Measurements from ENCODE around the gene CLIC3. TPM values are rescaled to one million over a fixed set of nuclear protein-coding genes. Genes with fewer than 3 reads are reported as not detected.

CLIC3 gene
- total RNA-seq, 2 experiments from 2014 or later, result not detected

GRCh38 chr9:137011156-137011555 lies 14.8 kb upstream of the CLIC3 start:
- no peak for DNase-seq (ENCODE audit: low spot score)
- Histone ChIP-seq H3K9me3 (ENCODE audit: low read length) (no peaks in the 10 kb centered on the region), H3K79me2 (ENCODE audit: insufficient read depth, low read depth, low read length) (no peaks in the 10 kb centered on the region), H3K4me2 (ENCODE audit: low read length) (no peak overlapping the region), H3K27ac (ENCODE audit: low read depth, low read length, poor library complexity, severe bottlenecking) (no peak overlapping the region), H3K4me3 (ENCODE audit: low read depth, low read length, poor library complexity, severe bottlenecking) (no peak overlapping the region), H3K36me3 (ENCODE audit: insufficient read depth, low read length) (no peaks in the 10 kb centered on the region), H2AFZ (ENCODE audit: low read length) (no peak overlapping the region), H3K9me2 (ENCODE audit: insufficient read depth, low read length) (no peaks in the 10 kb centered on the region), H3K4me1 (ENCODE audit: insufficient read depth, low read length, poor library complexity, severe bottlenecking) (peaks cover 4% of the 10 kb centered on the region), H4K20me1 (ENCODE audit: insufficient read depth, low read length) (no peaks in the 10 kb centered on the region)
- POLR2A ChIA-PET, result no interaction called here
- BruUV-seq (replicated peaks), result no TSS peak
- CTCF ChIA-PET (ENCODE audit: unreplicated experiment), result no interaction called here
- TF ChIP-seq EZH2phosphoT487 (IDR thresholded peaks at IDR 0.05; ENCODE audit: borderline replicate concordance, low read depth, low read length) (no peak), CTCF (conservative IDR thresholded peaks at IDR 0.05; ENCODE audit: low read length) (no peak)
- intact Hi-C loops (cut with micrococcal nuclease; ENCODE audit: unreplicated experiment), result no loop called here

GRCh38 chr9:137009938-137010732 lies 13.8 kb upstream of the CLIC3 start:
- POLR2A ChIA-PET, result no interaction called here
- no peak overlapping the region for H3K27ac ChIP-seq (ENCODE audit: low read depth, low read length, poor library complexity, severe bottlenecking)
- TF ChIP-seq EZH2phosphoT487 (IDR thresholded peaks at IDR 0.05; ENCODE audit: borderline replicate concordance, low read depth, low read length) (no peak), CTCF (conservative IDR thresholded peaks at IDR 0.05; ENCODE audit: low read length) (no peak)
- H3K4me1 ChIP-seq (ENCODE audit: insufficient read depth, low read length, poor library complexity, severe bottlenecking), result peaks cover 4% of the 10 kb centered on the region
- no peaks in the 10 kb centered on the region for H3K79me2 ChIP-seq (ENCODE audit: insufficient read depth, low read depth, low read length)
- H3K36me3 ChIP-seq (ENCODE audit: insufficient read depth, low read length), result no peaks in the 10 kb centered on the region
- intact Hi-C loops (cut with micrococcal nuclease; ENCODE audit: unreplicated experiment), result no loop called here
- H3K9me3 ChIP-seq (ENCODE audit: low read length), result no peaks in the 10 kb centered on the region
- CTCF ChIA-PET (ENCODE audit: unreplicated experiment), result interaction anchor here (0.6 kb wide), 1 partner anchor 18 kb away, joined by 3 read pairs; the partner anchor contains the start of gene PAXX
- H3K9me2 ChIP-seq (ENCODE audit: insufficient read depth, low read length), result no peaks in the 10 kb centered on the region
- BruUV-seq (replicated peaks), result no TSS peak
- no peak for DNase-seq (ENCODE audit: low spot score)
- no peak overlapping the region for H3K4me3 ChIP-seq (ENCODE audit: low read depth, low read length, poor library complexity, severe bottlenecking)
- no peak overlapping the region for H3K4me2 ChIP-seq (ENCODE audit: low read length)
- H2AFZ ChIP-seq (ENCODE audit: low read length), result no peak overlapping the region
- no peaks in the 10 kb centered on the region for H4K20me1 ChIP-seq (ENCODE audit: insufficient read depth, low read length)

GRCh38 chr9:137009217-137009616 lies 12.8 kb upstream of the CLIC3 start:
- H2AFZ ChIP-seq (ENCODE audit: low read length), result no peak overlapping the region
- H3K27ac ChIP-seq (ENCODE audit: low read depth, low read length, poor library complexity, severe bottlenecking), result no peak overlapping the region
- no peak for TF ChIP-seq EZH2phosphoT487 (IDR thresholded peaks at IDR 0.05; ENCODE audit: borderline replicate concordance, low read depth, low read length)
- TF ChIP-seq CTCF (conservative IDR thresholded peaks at IDR 0.05; ENCODE audit: low read length), result no peak
- no peak overlapping the region for H3K4me2 ChIP-seq (ENCODE audit: low read length)
- intact Hi-C loops (cut with micrococcal nuclease; ENCODE audit: unreplicated experiment), result no loop called here
- H3K9me3 ChIP-seq (ENCODE audit: low read length), result no peaks in the 10 kb centered on the region
- CTCF ChIA-PET (ENCODE audit: unreplicated experiment), result interaction anchor here (0.6 to 0.7 kb wide), 3 partner anchors 17 to 166 kb away, joined by 3 to 4 read pairs (median 3); partner anchors contain the start of gene PAXX
- H3K36me3 ChIP-seq (ENCODE audit: insufficient read depth, low read length), result no peaks in the 10 kb centered on the region
- peaks cover 4% of the 10 kb centered on the region for H3K4me1 ChIP-seq (ENCODE audit: insufficient read depth, low read length, poor library complexity, severe bottlenecking)
- no peaks in the 10 kb centered on the region for H3K79me2 ChIP-seq (ENCODE audit: insufficient read depth, low read depth, low read length)
- BruUV-seq (replicated peaks), result no TSS peak
- no peak overlapping the region for H3K4me3 ChIP-seq (ENCODE audit: low read depth, low read length, poor library complexity, severe bottlenecking)
- POLR2A ChIA-PET, result no interaction called here
- DNase-seq (ENCODE audit: low spot score), result no peak
- no peaks in the 10 kb centered on the region for H4K20me1 ChIP-seq (ENCODE audit: insufficient read depth, low read length)
- no peaks in the 10 kb centered on the region for H3K9me2 ChIP-seq (ENCODE audit: insufficient read depth, low read length)
